K562 (cell line): ENCODE data around the gene DPEP1. TPM values are rescaled to one million over a fixed set of nuclear protein-coding genes. Genes with fewer than 3 reads are reported as not detected.

ENCODE experiments used
- ARID2 ChIP-seq: fragments of 450-650 bp; IDR thresholded peaks from 2 replicates; pipeline ENCODE4 v1.6.1; 2017; ENCODE audit warnings: antibody characterized with exemption, mild to moderate bottlenecking
- BRF2 ChIP-seq: IDR thresholded peaks from 3 replicates; pipeline ENCODE4 v1.6.1; 2011; ENCODE audit warnings: borderline replicate concordance, mild to moderate bottlenecking; ENCODE audit not compliant: insufficient read length, insufficient read depth
- ETV5 ChIP-seq: sonication (generic); formaldehyde crosslinking; IDR thresholded peaks from 2 replicates; pipeline ENCODE4 v1.4.0; 2020; ENCODE audit warnings: low read depth, mild to moderate bottlenecking, missing genetic modification reagents
- FOXA3 ChIP-seq, 2 experiments: fragments of 450-650 bp in 1 of 2; sonication (generic) in 1 of 2; formaldehyde crosslinking; IDR thresholded peaks in 1 of 2; conservative IDR thresholded peaks in 1 of 2; 2 replicates each; pipeline versions ENCODE4 v1.4.0 to v1.8.0; 2020 to 2022; ENCODE audit warnings: mild to moderate bottlenecking in 2 of 2, missing genetic modification reagents in 1 of 2
- GTF2F1 ChIP-seq: IDR thresholded peaks from 2 replicates; pipeline ENCODE4 v1.6.1; 2011; ENCODE audit warnings: low read depth, low read length, improper control_type of control experiment
- HCFC1 ChIP-seq: IDR thresholded peaks from 2 replicates; pipeline ENCODE4 v1.6.1; 2012; ENCODE audit warnings: low read depth, low read length, improper control_type of control experiment
- HDAC3 ChIP-seq: fragments of 450-650 bp; IDR thresholded peaks from 2 replicates; pipeline ENCODE4 v1.6.1; 2018; ENCODE audit warnings: borderline replicate concordance, mild to moderate bottlenecking, moderate library complexity; ENCODE audit not compliant: partially characterized antibody
- KDM2B ChIP-seq: fragments of 250-450 bp; sonication (Bioruptor Pico); IDR thresholded peaks from 2 replicates; pipeline ENCODE4 v1.8.0; 2021; ENCODE audit warnings: mild to moderate bottlenecking, moderate library complexity
- MYNN ChIP-seq, 2 experiments: sonication (generic); formaldehyde crosslinking in 1 of 2; IDR thresholded peaks; 2 replicates each; pipeline versions ENCODE4 v1.5.0 to v1.6.1; 2016 to 2020; ENCODE audit warnings: antibody characterized with exemption in 1 of 2, missing genetic modification reagents in 1 of 2
- NR3C1 ChIP-seq: sonication (generic); formaldehyde crosslinking; IDR thresholded peaks from 2 replicates; pipeline ENCODE4 v1.8.1; 2022; ENCODE audit warnings: missing genetic modification reagents
- NRF1 ChIP-seq, 2 experiments: fragments of 450-650 bp; IDR thresholded peaks in 1 of 2; conservative IDR thresholded peaks in 1 of 2; 2 replicates each; pipeline ENCODE4 v1.6.1; 2014; ENCODE audit warnings: mild to moderate bottlenecking in 2 of 2
- PCBP2 ChIP-seq: fragments of 200-400 bp; formaldehyde crosslinking; IDR thresholded peaks from 2 replicates; pipeline ENCODE4 v1.6.1; 2018; ENCODE audit warnings: low read length, low read depth, mild to moderate bottlenecking, moderate library complexity; ENCODE audit not compliant: poor library complexity, severe bottlenecking
- RBM14 ChIP-seq: fragments of 200-400 bp; formaldehyde crosslinking; IDR thresholded peaks from 2 replicates; pipeline ENCODE4 v1.6.1; 2018; ENCODE audit warnings: low read depth, mild to moderate bottlenecking, low read length, moderate library complexity, borderline replicate concordance; ENCODE audit not compliant: insufficient read depth
- RHOXF2B ChIP-seq: fragments of 250-450 bp; sonication (Bioruptor Pico); conservative IDR thresholded peaks from 2 replicates; pipeline ENCODE4 v1.5.1; 2021
- SMC3 ChIP-seq: conservative IDR thresholded peaks from 2 replicates; pipeline ENCODE4 v1.6.1; 2011; ENCODE audit warnings: low read depth, low read length, improper control_type of control experiment; ENCODE audit not compliant: insufficient read depth
- ZNF318 ChIP-seq, 2 experiments: fragments of 450-650 bp; IDR thresholded peaks; 2 replicates each; pipeline ENCODE4 v1.6.1; 2016; ENCODE audit warnings: mild to moderate bottlenecking in 2 of 2, borderline replicate concordance in 1 of 2, low read depth in 1 of 2, moderate library complexity in 1 of 2
- polyA plus RNA-seq, 8 experiments: library from polyadenylated mRNA; depleted of rRNA in 4 of 8; stranded (reverse) in 5 of 8; unstranded in 3 of 8; fragments of >200 nt; fragmentation: Nextera tagmentation in 2 of 8; fragmentation: Illumina TruSeq in 1 of 8; extraction: Ambion mirVana in 2 of 8; extraction: Trizol in 1 of 8; gene quantifications; 2 replicates each; pipeline versions ENCODE4 v1.2.1 to v1.2.3, GENCODE V29; 2011 to 2014; ENCODE audit warnings: inconsistent platforms in 1 of 8, missing spikeins in 1 of 8
- total RNA-seq, 7 experiments: library from RNA; depleted of rRNA in 6 of 7; stranded (reverse); fragments of >200 nt in 6 of 7; fragmentation: Illumina TruSeq in 2 of 7; extraction: Trizol in 2 of 7; gene quantifications; 2 replicates each; pipeline versions ENCODE4 v1.2.1 to v1.2.3, GENCODE V29; 2011 to 2021; ENCODE audit warnings: low replicate concordance in 1 of 7

Gene DPEP1
- total and polyA plus RNA-seq, 9 of the 15 experiments (the other 6 are each of a cell fraction or from before 2014, with no cell fraction given) = 0.14 to 0.31 (median 0.20) TPM; not detected in 6

GRCh38 chr16:89607453-89607852 lies 6.0 kb upstream of the DPEP1 start (continued):
- no peak for TF ChIP-seq HDAC3
- TF ChIP-seq FOXA3 (CRISPR knock-in tag; conservative IDR thresholded peaks at IDR 0.05 in 1 of 2, IDR thresholded peaks at IDR 0.05 in 1 of 2) = peak in 1 of 2 experiments; percentile 47; a peak in 1 of 4 replicates
- TF ChIP-seq RHOXF2B = no peak
- no peak for TF ChIP-seq PCBP2
- no peak for TF ChIP-seq HCFC1
- TF ChIP-seq NR3C1 (CRISPR knock-in tag) = no peak
- TF ChIP-seq ARID2 = no peak
- no peak for TF ChIP-seq MYNN (IDR thresholded peaks at IDR 0.05)
- no peak for TF ChIP-seq MYNN (CRISPR knock-in tag; IDR thresholded peaks at IDR 0.05)
- TF ChIP-seq SMC3 = no peak
- TF ChIP-seq RBM14 = no peak
- 0 out of 2 replicates have a peak, but pooled peaks have one; percentile 42 for TF ChIP-seq ETV5 (CRISPR knock-in tag)
- no peak for TF ChIP-seq ZNF318 (IDR thresholded peaks at IDR 0.05; ENCODE audit: borderline replicate concordance in 1 of 2, low read depth in 1 of 2)
- TF ChIP-seq KDM2B (CRISPR knock-in tag) = no peak
- TF ChIP-seq NRF1 (conservative IDR thresholded peaks at IDR 0.05 in 1 of 2, IDR thresholded peaks at IDR 0.05 in 1 of 2) = no peak
- no peak for TF ChIP-seq BRF2
- no peak for TF ChIP-seq GTF2F1
- TF ChIP-seq, all 486 proteins: peak for 23
